Astrocyte (in vitro differentiated cells and primary cell): Measurements from ENCODE around the gene MEGF6. TPM values are rescaled to one million over a fixed set of nuclear protein-coding genes. Genes with fewer than 3 reads are reported as not detected.

Experiments
- DNase-seq: peaks from one replicate; pipeline ENCODE4 v3.0.0-alpha.2; 2010; ENCODE audit warnings: low read depth
- FAIRE-seq: peaks from 2 replicates; lab custom pipeline; 2011; peaks lifted over from hg19 to GRCh38; lab: Jason Lieb, UNC
- H2AFZ ChIP-seq: 2 replicates; pipeline ENCODE4 v1.6.0; 2012; ENCODE audit warnings: low read depth, low read length, inconsistent platforms
- H3K27ac ChIP-seq: 2 replicates; pipeline ENCODE4 v1.5.1; 2011; ENCODE audit warnings: low read depth, low read length, inconsistent platforms
- H3K27me3 ChIP-seq: 2 replicates; pipeline ENCODE4 v1.6.0; 2011; ENCODE audit warnings: low read length, inconsistent platforms; ENCODE audit not compliant: insufficient read depth
- H3K36me3 ChIP-seq: 2 replicates; pipeline ENCODE4 v1.5.1; 2011; ENCODE audit warnings: low read length, inconsistent platforms; ENCODE audit not compliant: insufficient read depth
- H3K4me1 ChIP-seq: 2 replicates; pipeline ENCODE4 v1.5.1; 2011; ENCODE audit warnings: low read length, inconsistent platforms; ENCODE audit not compliant: insufficient read depth
- H3K4me2 ChIP-seq: 2 replicates; pipeline ENCODE4 v1.6.0; 2012; ENCODE audit warnings: low read length, inconsistent platforms
- H3K4me3 ChIP-seq: 2 replicates; pipeline ENCODE4 v1.5.1; 2011; ENCODE audit warnings: low read depth, mild to moderate bottlenecking, low read length, inconsistent platforms; ENCODE audit not compliant: insufficient read depth
- H3K79me2 ChIP-seq: 2 replicates; pipeline ENCODE4 v1.6.0; 2012; ENCODE audit warnings: mild to moderate bottlenecking, low read length, inconsistent platforms; ENCODE audit not compliant: insufficient read depth
- H3K9ac ChIP-seq: 2 replicates; pipeline ENCODE4 v1.6.0; 2012; ENCODE audit warnings: mild to moderate bottlenecking, low read length, inconsistent platforms
- H3K9me3 ChIP-seq: 2 replicates; pipeline ENCODE4 v1.5.1; 2012; ENCODE audit warnings: low read depth, mild to moderate bottlenecking, low read length, inconsistent platforms; ENCODE audit not compliant: insufficient read depth
- H4K20me1 ChIP-seq: 2 replicates; pipeline ENCODE4 v1.6.0; 2012; ENCODE audit warnings: low read length, inconsistent platforms; ENCODE audit not compliant: insufficient read depth
- H3K27ac Mint-ChIP-seq: one replicate; pipeline ENCODE4 v1.8.0; 2021; ENCODE audit warnings: mild to moderate bottlenecking, mixed read lengths; ENCODE audit not compliant: unreplicated experiment
- H3K27me3 Mint-ChIP-seq: one replicate; pipeline ENCODE4 v1.8.0; 2021; ENCODE audit warnings: low read depth, mixed read lengths; ENCODE audit not compliant: unreplicated experiment
- H3K36me3 Mint-ChIP-seq: one replicate; pipeline ENCODE4 v1.8.0; 2021; ENCODE audit warnings: low read depth, mixed read lengths; ENCODE audit not compliant: unreplicated experiment
- H3K4me1 Mint-ChIP-seq: one replicate; pipeline ENCODE4 v1.8.0; 2021; ENCODE audit warnings: low read depth, mixed read lengths; ENCODE audit not compliant: unreplicated experiment
- H3K4me3 Mint-ChIP-seq: one replicate; pipeline ENCODE4 v1.8.0; 2021; ENCODE audit warnings: mild to moderate bottlenecking, moderate library complexity, mixed read lengths; ENCODE audit not compliant: unreplicated experiment
- H3K9me3 Mint-ChIP-seq: one replicate; pipeline ENCODE4 v1.8.0; 2021; ENCODE audit warnings: mild to moderate bottlenecking, mixed read lengths; ENCODE audit not compliant: unreplicated experiment
- EZH2 ChIP-seq: IDR thresholded peaks from 2 replicates; pipeline ENCODE4 v1.6.1; 2012; ENCODE audit warnings: mild to moderate bottlenecking, low read length, inconsistent platforms; ENCODE audit not compliant: insufficient read depth
- total RNA-seq: library from RNA; stranded (reverse); gene quantifications from 2 replicates; pipeline ENCODE4 v1.2.1, GENCODE V29; 2021
- TF ChIP-seq, protein P1 (sequence below): IDR thresholded peaks from 2 replicates; pipeline ENCODE4 v1.5.1; 2011; ENCODE audit warnings: low read depth, mild to moderate bottlenecking, inconsistent platforms, low read length, moderate library complexity; ENCODE audit not compliant: insufficient read depth

The MEGF6 gene
- total RNA-seq, 1 donor from 2014 or later: 14.8 TPM

DNA sequence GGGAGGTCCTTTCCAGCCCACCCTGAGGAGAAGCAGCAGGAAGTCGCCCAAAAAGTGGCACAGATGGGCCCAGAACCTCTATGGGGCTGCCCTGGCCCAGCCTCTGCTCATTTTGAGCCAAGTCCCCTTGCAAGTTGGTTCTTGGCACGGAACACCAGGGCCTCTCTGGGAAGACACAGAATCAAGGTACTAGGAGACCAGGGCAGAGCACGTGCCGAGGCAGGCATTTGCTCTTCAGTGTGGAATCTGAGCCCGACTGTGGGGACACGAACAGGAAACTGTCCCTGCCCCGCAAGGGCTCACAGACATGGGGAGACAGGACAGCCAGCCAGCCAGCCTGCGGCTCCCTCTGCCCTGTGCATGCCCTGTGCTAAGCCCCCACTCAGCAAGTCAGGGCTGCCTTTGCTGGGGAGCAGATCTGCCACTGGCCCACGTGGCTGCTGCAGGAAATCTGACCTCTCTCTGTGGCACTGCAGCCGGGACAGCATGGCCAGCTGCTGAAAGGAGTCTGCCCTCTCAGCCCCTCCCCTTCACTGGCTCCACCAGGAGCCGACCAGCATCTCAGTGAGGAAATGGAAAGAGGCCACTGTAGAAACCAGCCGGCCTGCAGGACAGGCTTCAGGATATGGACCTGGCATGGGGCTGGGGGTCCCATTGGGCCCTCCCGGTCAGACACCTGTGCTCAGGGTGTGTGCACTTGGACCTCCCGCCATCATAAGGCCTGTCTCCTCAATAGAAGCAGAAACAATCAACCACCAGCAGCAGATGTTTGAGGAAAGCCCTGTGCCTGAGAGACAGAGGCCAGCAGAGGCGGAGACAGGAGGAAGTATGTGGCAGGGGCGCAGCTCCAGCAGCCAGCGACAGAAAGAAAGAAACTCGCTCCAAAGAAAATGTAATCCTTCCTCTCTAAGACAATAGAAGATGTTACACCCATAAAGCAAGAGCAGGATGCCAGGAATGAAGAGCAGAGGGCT, 153.1 kb downstream of the MEGF6 start:
- Mint-ChIP-seq H3K9me3 (no peaks in the 10 kb centered on the region), H3K36me3 (peaks cover 2% of the 10 kb centered on the region), H3K27ac (no peak overlapping the region), H3K27me3 (peaks cover 2% of the 10 kb centered on the region), H3K4me3 (no peak overlapping the region), H3K4me1 (peaks cover 20% of the 10 kb centered on the region)
- no peak overlapping the region for H3K27ac ChIP-seq
- H3K36me3 ChIP-seq: no peaks in the 10 kb centered on the region
- no peaks in the 10 kb centered on the region for H3K79me2 ChIP-seq
- H4K20me1 ChIP-seq: no peaks in the 10 kb centered on the region
- H2AFZ ChIP-seq: no peak overlapping the region
- no peak overlapping the region for H3K4me3 ChIP-seq
- no peak overlapping the region for H3K9ac ChIP-seq
- H3K4me1 ChIP-seq: peaks cover 11% of the 10 kb centered on the region
- H3K4me2 ChIP-seq: no peak overlapping the region
- DNase-seq: no peak
- H3K27me3 ChIP-seq: peaks cover 9% of the 10 kb centered on the region
- H3K9me3 ChIP-seq: no peaks in the 10 kb centered on the region
- TF ChIP-seq EZH2: no peak
- TF ChIP-seq, protein P1, sequence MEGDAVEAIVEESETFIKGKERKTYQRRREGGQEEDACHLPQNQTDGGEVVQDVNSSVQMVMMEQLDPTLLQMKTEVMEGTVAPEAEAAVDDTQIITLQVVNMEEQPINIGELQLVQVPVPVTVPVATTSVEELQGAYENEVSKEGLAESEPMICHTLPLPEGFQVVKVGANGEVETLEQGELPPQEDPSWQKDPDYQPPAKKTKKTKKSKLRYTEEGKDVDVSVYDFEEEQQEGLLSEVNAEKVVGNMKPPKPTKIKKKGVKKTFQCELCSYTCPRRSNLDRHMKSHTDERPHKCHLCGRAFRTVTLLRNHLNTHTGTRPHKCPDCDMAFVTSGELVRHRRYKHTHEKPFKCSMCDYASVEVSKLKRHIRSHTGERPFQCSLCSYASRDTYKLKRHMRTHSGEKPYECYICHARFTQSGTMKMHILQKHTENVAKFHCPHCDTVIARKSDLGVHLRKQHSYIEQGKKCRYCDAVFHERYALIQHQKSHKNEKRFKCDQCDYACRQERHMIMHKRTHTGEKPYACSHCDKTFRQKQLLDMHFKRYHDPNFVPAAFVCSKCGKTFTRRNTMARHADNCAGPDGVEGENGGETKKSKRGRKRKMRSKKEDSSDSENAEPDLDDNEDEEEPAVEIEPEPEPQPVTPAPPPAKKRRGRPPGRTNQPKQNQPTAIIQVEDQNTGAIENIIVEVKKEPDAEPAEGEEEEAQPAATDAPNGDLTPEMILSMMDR: no peak
- FAIRE-seq: no peak

DNA sequence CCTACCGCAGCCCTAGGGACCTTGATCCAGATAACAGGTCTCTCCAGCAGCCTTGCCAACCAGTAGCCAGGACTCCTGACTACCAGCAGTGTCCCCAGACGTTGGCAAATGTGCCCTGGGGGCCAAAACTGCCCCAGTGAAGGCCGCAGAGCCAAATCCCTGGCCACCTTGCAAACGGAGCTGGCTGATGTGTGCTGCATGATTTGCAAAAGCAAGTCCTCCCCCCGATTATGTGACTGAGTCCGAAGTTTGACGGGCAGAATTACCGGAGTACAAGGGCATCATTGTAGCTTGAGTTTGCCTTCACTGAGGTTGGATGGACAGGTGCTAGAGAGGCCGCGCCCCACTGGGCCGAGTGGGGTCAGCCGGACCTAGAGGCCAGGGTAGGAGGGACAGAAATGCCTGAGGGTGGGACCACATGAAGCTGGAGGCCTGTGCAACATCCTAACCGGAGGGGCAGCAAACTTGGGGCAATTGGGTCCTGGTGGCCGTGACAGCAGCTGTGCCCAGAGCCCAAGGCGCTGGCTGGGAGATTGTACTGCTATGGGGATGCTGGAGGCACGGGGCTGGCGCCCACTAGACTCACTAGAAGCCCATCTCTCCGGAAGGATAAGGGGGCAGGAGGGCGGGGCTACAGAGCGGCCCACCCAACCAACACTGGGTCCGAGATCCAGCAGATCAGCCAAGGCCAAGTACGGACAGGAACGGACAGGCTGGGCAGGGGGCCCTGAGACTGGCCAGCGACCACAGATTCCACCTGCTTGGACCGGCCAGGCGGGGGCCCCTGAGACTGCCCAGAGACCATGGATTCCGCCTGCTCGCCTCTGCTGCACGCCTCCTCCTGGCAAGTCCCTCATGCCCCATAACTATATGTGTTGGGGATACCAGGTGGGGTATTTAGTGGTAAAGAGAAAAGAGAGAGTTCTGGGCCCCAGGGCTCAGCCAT, 154.1 kb downstream of the MEGF6 start:
- peaks cover 2% of the 10 kb centered on the region for H3K36me3 Mint-ChIP-seq
- peaks cover 11% of the 10 kb centered on the region for H3K4me1 ChIP-seq
- peaks cover 9% of the 10 kb centered on the region for H3K27me3 ChIP-seq
- H3K9me3 ChIP-seq: no peaks in the 10 kb centered on the region
- H2AFZ ChIP-seq: no peak overlapping the region
- peaks cover 20% of the 10 kb centered on the region for H3K4me1 Mint-ChIP-seq
- no peak for DNase-seq
- H4K20me1 ChIP-seq: no peaks in the 10 kb centered on the region
- no peak overlapping the region for H3K27ac Mint-ChIP-seq
- H3K4me2 ChIP-seq: no peak overlapping the region
- no peaks in the 10 kb centered on the region for H3K36me3 ChIP-seq
- H3K9ac ChIP-seq: no peak overlapping the region
- H3K79me2 ChIP-seq: no peaks in the 10 kb centered on the region
- no peaks in the 10 kb centered on the region for H3K9me3 Mint-ChIP-seq
- TF ChIP-seq, protein P1: no peak
- no peak for TF ChIP-seq EZH2
- FAIRE-seq: no peak
- peaks cover 2% of the 10 kb centered on the region for H3K27me3 Mint-ChIP-seq
- H3K4me3 ChIP-seq: no peak overlapping the region
- H3K27ac ChIP-seq: no peak overlapping the region
- H3K4me3 Mint-ChIP-seq: no peak overlapping the region
